SK-N-SH (cell line): Measurements from ENCODE around the gene UPK3BL2.
"Not testable (repeated sequence)": the region's sequence is repeated elsewhere in the genome, so short reads cannot be mapped to it uniquely, and the experiment has no call there.

Experiments
- CHD2 ChIP-seq: fragments of 150-350 bp; IDR thresholded peaks from 2 replicates; pipeline ENCODE4 v1.6.1; 2018; ENCODE audit warnings: low read length; ENCODE audit not compliant: partially characterized antibody
- POLR2AphosphoS5 ChIP-seq: IDR thresholded peaks from 2 replicates; pipeline ENCODE4 v1.6.1; 2012; ENCODE audit warnings: low read depth, low read length
- RAD21 ChIP-seq: IDR thresholded peaks from 2 replicates; pipeline ENCODE4 v1.6.1; 2012; ENCODE audit warnings: mild to moderate bottlenecking, low read length
- TF ChIP-seq, protein P1 (sequence below): IDR thresholded peaks from 2 replicates; pipeline ENCODE4 v1.4.0; 2012; ENCODE audit warnings: low read depth, borderline replicate concordance
- TF ChIP-seq, protein P2 (sequence below): fragments of 200-600 bp; sonication (generic); IDR thresholded peaks from 2 replicates; pipeline ENCODE4 v1.6.1; 2017; ENCODE audit warnings: antibody characterized with exemption, mild to moderate bottlenecking, moderate library complexity

DNA sequence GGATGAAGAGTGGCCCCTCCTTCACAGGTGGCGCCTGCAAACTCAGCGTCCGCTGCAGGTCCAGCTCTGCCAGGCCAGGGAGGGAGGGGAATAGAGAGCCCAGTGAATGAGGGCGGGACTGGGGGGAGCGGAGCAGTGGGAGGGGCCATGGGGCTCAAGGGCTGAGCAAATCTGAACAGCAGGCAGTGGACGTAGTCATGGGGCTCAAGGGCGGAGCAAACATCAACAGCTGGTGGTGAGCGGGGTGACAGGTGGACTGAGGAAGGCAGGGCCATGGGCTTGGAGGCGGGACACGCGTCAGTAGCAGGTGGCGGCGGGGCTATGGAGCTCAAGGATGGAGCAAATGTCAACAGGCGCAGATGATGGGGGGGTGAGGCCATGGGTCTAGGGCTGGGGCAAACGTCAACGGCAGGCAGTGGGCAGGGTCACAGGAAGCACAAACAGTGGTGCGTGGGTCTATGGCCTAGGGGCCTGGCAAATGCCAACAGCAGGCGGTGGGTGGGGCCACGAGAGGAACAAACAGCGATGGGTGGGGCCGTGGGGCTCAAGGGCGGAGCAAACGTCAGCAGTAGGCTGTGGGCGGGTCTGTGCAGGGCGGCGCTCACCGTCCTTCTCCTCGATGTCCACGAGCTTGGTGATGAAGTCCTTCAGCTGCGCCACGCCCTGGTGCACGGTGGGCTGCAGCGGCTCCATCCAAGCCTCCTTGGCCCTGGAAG is 50.1 kb downstream of the UPK3BL2 start:
- TF ChIP-seq, protein P1, sequence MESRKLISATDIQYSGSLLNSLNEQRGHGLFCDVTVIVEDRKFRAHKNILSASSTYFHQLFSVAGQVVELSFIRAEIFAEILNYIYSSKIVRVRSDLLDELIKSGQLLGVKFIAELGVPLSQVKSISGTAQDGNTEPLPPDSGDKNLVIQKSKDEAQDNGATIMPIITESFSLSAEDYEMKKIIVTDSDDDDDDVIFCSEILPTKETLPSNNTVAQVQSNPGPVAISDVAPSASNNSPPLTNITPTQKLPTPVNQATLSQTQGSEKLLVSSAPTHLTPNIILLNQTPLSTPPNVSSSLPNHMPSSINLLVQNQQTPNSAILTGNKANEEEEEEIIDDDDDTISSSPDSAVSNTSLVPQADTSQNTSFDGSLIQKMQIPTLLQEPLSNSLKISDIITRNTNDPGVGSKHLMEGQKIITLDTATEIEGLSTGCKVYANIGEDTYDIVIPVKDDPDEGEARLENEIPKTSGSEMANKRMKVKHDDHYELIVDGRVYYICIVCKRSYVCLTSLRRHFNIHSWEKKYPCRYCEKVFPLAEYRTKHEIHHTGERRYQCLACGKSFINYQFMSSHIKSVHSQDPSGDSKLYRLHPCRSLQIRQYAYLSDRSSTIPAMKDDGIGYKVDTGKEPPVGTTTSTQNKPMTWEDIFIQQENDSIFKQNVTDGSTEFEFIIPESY, result not testable (repeated sequence)
- TF ChIP-seq, protein P2, sequence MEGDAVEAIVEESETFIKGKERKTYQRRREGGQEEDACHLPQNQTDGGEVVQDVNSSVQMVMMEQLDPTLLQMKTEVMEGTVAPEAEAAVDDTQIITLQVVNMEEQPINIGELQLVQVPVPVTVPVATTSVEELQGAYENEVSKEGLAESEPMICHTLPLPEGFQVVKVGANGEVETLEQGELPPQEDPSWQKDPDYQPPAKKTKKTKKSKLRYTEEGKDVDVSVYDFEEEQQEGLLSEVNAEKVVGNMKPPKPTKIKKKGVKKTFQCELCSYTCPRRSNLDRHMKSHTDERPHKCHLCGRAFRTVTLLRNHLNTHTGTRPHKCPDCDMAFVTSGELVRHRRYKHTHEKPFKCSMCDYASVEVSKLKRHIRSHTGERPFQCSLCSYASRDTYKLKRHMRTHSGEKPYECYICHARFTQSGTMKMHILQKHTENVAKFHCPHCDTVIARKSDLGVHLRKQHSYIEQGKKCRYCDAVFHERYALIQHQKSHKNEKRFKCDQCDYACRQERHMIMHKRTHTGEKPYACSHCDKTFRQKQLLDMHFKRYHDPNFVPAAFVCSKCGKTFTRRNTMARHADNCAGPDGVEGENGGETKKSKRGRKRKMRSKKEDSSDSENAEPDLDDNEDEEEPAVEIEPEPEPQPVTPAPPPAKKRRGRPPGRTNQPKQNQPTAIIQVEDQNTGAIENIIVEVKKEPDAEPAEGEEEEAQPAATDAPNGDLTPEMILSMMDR, result not testable (repeated sequence)
- TF ChIP-seq RAD21, CHD2, POLR2AphosphoS5: not testable (repeated sequence)
